Erythroblast (primary cell): ENCODE measurements around the gene SENP5.
"Not testable (repeated sequence)": the region's sequence is repeated elsewhere in the genome, so short reads cannot be mapped to it uniquely, and the experiment has no call there.

Experiments
- DNase-seq, 2 experiments: peaks; one replicate each; lab custom pipeline; 2025; lab: John Stamatoyannopoulos, UW
- GATA1 ChIP-seq: IDR thresholded peaks from 2 replicates; pipeline ENCODE4 v1.6.1; 2011; ENCODE audit warnings: low read depth, mild to moderate bottlenecking, control low read depth, low read length, moderate library complexity
- POLR2A ChIP-seq: IDR thresholded peaks from 2 replicates; pipeline ENCODE4 v1.6.1; 2011; ENCODE audit warnings: mild to moderate bottlenecking, low read length

Gene SENP5

GRCh38 chr3:196916221-196916620, 48.5 kb downstream of the SENP5 start:
- DNase-seq = no peak
- TF ChIP-seq GATA1 (no peak), POLR2A (no peak)

GRCh38 chr3:196916995-196917394, 49.3 kb downstream of the SENP5 start:
- no peak for TF ChIP-seq GATA1
- TF ChIP-seq POLR2A = no peak

DNA sequence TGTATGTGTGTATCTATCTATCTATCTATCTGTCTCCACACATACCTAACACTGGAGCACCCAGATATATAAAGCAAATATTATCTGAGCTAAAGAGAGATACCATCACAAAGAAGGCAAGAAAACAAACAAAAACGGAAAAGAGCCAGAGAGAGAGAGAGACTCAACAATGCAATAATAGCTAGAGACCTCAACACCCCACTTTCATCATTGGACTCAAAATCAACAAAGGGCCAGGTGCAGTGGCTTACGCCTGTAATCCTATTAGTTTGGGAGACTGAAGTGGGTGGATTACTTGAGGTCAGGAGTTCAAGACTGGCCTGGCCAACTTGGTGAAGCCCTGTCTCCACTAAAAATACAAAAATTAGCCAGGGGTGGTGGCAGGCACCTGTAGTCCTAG, 51.2 kb downstream of the SENP5 start:
- TF ChIP-seq GATA1 = no peak
- TF ChIP-seq POLR2A = no peak
- no peak for DNase-seq

More at GRCh38 chr3:196916995-196917394, 49.3 kb downstream of the SENP5 start:
- DNase-seq = no peak

- DNase-seq = no peak
Measured at GRCh38 chr3:196920733-196921132, 53.0 kb downstream of the SENP5 start.

DNA sequence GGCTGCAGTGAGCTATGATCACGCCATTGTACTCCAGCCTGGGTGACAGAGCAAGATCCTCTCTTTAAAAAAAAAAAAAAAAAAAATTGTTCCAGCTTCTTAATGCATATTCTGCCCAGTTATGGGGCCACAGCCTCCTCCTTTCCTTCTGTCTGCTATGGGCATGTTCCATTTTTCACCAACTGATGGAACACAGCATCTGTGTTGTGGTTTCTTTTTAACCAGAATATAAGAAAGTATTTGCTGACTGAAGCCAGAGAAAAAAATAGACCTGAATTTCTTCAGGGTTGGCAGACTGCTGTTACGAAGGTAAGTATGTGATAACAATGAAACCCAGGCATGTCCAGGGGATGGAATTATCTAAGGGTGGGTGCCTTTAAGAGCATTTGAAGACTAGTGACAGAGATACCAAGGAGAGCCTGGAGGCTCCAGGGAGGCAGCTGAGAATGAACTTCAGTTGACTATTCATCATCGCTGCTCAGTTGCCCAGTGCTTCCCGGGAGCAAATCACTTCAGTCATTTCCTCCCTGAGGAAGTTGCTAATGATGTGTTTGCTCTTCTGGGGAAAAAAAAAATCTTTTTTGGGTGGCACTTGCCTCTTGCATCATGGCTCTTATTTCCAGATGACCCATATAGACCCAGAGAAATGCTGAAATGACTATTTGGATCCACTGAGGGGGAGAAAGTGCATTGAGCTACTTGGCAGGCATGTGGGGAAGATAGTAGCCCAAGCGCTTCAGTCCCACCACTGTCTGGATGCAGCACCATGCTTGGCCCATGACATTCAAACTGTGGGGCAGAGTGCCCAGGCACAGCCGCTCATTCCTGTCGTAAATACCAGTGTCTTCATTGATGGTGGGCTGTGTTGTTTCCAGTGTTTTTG, 60.1 kb downstream of the SENP5 start:
- no peak for TF ChIP-seq GATA1
- TF ChIP-seq POLR2A = no peak
- no peak for DNase-seq

More at GRCh38 chr3:196920733-196921132, 53.0 kb downstream of the SENP5 start:
- TF ChIP-seq GATA1 (no peak), POLR2A (no peak)

DNA sequence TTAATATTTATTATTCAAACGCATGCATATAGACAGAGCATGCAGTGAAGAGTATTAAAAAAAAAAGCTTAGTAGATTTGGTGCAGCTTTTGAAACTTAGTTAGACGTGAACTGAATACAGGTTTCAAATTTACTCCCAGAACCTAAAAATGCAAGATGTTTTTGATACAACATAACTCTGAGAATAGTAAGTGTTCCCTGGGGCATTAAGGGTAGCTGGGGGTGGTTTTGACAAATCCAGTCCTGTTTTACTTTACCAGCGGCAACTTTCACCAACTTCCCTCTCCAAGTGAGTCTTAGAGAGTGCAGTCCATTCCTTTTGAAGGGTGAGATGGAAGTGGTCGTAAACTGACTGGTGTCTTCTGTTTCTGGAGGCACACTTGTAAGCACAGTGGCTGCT, 63.4 kb downstream of the SENP5 start:
- TF ChIP-seq POLR2A (no peak), GATA1 (no peak)
- DNase-seq = no peak

- no peak for DNase-seq
- TF ChIP-seq GATA1 = no peak
- no peak for TF ChIP-seq POLR2A
Measured at GRCh38 chr3:196931828-196932587, 64.3 kb downstream of the SENP5 start.

DNA sequence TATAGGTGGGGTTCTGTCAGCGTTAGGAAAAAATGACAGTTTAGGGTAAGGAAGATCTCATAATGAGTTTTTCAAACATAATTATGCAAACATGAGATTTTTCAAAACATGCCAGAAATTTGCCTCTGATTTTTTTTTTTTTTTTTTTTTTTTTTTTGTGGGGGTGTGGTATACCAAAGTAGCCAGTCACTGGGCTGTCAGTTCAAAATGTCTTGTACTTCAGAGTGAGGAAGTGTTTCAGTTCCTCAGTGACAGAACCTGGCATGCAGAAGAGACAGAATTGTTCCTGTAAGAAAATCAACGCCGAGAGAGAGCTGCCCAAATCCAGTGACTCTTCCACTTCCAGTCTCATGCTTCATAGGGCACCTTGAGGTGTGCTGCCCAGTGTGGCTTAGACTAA, 64.9 kb downstream of the SENP5 start:
- no peak for DNase-seq
- TF ChIP-seq POLR2A = no peak
- TF ChIP-seq GATA1 = no peak

DNA sequence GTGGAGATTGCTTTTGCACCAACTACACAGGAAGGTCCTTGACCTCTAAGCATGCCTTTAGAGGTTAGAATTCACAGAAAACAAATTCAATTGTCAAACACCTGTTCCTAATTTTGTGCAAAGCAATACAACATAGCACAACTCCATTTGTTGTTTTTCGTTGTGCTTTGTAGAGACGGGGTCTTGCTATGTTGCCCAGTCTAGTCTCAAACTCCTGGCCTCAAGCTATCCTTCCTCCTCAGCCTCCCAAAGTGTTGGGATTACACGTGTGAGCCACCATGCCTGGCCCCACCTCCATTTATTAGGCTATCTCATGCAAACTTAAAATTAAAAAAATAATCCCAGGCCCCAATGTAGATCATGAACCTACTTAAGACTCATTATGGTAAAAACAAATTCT, 68.6 kb downstream of the SENP5 start:
- DNase-seq = no peak
- TF ChIP-seq GATA1 (no peak), POLR2A (no peak)

DNA sequence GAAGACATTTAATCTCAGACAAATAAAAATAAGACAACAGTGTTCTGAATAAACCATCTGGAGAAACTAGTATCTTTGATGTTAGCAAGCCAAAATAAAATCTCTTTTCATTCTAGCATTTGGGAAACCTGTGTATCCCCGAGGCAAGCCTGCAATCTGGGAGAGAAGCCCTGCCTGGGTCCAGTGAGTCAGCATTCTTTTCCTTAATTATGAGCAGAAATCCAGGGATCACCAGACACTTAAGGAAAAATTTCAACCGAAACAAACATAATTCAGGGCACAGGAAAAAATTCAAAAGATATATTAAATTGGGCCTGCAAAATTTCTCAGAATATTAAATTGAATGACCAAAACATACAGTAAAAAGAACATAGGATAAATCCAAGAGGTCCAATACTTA, 70.4 kb downstream of the SENP5 start:
- no peak for DNase-seq
- no peak for TF ChIP-seq GATA1

DNA sequence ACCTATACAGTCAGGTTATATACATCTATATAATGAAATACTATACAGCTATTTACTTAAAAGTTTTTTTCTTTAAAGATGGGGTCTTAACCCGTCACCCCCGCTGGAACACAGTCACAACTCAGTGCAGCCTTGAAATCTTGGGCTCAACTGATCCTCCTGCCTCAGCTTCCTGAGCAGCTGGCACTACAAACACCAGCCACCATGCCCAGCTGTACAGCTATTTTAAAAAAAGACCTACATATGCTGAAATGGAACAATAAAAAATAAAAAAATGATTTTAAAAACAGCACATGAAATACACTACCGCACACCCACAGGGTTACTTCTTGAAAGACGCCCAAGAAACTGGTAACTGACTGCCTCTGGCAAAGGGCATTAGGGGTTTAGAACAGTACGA, 70.9 kb downstream of the SENP5 start:
- no peak for DNase-seq
- no peak for TF ChIP-seq POLR2A
- no peak for TF ChIP-seq GATA1

DNA sequence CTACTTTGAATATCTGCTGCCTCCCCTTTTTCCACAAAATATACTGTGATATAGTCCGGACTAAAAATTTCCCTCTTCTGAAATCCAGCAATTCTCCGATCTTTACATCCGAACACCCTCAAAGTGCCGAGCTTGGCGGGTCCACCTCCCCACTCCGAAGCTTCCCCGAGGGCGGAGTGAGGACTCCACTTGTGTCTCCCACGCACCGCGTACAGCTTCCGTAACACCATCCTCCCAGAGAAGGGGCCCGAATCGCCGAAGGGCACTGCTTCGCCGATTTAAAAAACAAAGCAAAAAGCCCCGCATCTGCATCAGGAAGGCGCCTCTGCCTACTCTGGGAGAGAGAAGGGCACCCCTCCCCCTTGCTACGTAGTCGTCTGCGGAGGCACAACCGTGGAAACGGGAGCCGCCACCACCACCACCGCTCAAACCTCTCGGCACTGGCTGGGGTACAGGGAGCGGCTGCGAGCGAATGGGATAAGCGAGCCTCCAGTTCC, 74.1 kb downstream of the SENP5 start:
- peak in 1 of 2 experiments; percentile 80 for DNase-seq
- TF ChIP-seq GATA1 (no peak), POLR2A (no peak)

DNA sequence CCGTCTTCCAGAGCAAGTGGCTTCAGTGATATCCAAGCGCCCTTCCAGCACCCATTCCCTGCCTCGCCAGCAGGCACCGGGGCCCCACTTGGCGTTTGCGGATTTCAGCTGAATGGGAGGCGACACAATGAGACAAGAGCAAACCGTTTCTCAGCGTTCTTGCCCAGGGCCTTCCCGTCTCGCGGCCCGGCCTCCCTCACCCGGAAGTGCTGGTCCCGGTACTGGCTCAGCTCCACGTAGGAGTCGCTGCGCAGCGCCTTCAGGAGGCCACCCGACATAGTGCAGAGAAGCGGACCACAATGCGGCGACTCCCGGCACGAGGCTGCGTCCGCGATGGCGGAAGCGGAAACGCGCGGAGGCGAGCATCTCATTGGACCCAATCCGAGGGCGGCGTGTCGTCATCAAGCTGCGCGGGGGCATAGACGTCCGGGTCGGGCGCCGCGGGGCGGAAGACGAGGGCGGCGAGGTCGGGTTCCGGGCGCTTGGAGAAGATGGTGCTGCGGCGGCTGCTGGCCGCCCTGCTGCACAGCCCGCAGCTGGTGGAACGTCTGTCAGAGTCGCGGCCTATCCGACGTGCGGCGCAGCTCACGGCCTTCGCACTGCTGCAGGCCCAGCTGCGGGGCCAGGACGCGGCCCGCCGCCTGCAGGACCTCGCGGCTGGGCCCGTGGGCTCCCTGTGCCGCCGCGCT, 74.7 kb downstream of the SENP5 start, which contains the start of gene NCBP2:
NCBP2 (minus strand) TSS at position 303 of the 689 bp plus-strand sequence; CDS start at position 278, 25 bp downstream.
- TF ChIP-seq POLR2A (peak; percentile 93), GATA1 (no peak)
- peak; percentile 99 to 100 for DNase-seq

GRCh38 chr3:196942915-196943277, 75.2 kb downstream of the SENP5 start:
- no peak for TF ChIP-seq POLR2A
- TF ChIP-seq GATA1 = no peak
- peak in 1 of 2 experiments; percentile 61 for DNase-seq

- not testable (repeated sequence) for DNase-seq
Measured at GRCh38 chr3:196944037-196944790, 76.5 kb downstream of the SENP5 start.
